GM18858 (cell line): ENCODE results near the gene UBXN2A.
"Not testable (repeated sequence)": the region's sequence is repeated elsewhere in the genome, so short reads cannot be mapped to it uniquely, and the experiment has no call there.

ENCODE experiments used
- ATAC-seq: cut with Tn5 transposase; IDR thresholded peaks from one replicate; pipeline ENCODE4 v1.9.1; 2021; ENCODE audit not compliant: unreplicated experiment

UBXN2A gene

DNA sequence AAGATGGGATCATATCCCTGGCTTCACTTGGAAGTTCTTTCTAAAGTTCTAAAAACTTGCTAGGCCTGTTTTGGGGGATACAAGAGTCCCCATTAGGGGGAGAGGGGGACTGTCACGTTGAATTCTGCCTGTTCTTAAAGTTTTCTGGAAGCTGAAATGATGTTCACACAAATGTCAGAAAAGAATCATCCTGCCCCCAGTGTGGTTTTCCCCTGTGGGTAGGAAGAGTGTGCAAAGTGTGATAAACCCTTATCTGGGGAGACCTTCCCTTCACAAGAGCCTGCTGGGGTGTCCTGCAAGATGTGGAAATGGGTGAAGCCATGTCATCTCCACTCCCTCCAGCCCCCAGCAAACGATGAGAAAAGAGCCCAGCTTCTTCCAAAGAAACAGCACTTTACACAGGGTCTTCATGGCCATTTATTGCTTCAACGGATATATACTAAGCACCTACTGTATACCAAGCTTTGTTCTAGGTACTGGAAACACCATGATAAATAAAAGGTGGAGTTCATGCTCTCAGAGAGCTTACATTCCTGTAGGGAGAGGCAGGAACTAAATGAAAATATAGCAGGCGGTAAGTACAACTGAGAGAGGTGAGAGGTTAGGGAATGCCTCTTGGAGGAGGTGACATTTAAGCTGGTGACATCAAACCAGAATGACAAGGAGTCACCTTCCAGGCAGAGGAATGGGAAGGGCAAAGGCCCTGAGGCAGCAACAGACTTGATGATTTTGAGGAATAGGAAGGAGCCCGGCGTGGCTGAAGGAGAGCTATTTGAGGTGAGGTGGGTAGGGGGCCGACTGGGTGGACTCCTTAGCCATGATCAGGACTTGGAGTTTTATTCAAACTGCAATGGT is 71.2 kb downstream of the UBXN2A start:
- no peak for ATAC-seq

DNA sequence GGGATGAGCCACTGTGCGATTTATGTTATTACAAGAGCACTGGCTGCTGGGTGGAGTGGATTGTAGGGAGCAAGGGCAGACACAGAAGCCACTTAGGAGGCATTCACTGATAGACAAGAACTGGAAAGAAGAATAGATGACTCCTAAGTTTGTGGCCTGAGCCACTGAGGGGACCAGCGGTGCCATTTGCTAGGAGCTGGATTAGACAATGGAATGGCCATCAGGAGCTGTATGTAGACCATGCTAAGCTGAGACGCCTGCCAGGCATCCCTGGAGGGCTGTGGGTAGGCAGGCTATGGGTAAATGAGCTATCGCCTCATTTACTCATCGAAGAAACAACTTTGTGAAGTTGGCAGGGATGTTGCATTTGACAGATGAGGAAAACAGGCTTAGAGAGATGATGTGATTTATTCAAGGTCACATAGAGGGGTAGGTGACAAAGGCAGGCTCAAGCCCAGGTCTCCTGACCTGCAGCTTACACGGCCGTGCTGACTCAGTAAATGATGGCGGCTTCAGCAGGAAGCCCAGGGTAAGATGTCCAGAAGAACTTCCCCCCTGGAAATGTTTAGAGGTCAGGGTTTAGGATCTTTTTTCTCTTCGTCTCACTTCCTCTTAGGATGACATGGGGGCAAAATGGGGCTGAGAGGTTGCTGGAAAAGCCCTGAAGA is 72.4 kb downstream of the UBXN2A start:
- ATAC-seq, result no peak

DNA sequence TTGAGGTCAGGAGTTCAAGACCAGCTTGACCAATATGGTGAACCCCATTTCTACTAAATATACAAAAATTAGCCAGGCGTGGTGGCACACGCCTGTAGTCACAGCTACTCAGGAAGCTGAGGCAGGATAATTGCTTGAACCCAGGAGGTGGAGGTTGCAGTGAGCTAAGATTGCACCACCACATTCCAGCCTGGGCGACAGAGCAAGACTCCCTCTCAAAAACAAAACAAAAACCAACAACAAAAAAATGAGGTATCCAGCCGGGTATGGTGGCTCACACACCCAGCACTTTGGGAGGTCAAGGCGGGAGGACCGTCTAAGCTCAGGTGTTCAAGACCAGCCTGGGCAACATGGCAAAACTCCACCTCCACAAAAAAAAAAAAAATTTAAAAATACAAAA is 74.6 kb downstream of the UBXN2A start:
- not testable (repeated sequence) for ATAC-seq

DNA sequence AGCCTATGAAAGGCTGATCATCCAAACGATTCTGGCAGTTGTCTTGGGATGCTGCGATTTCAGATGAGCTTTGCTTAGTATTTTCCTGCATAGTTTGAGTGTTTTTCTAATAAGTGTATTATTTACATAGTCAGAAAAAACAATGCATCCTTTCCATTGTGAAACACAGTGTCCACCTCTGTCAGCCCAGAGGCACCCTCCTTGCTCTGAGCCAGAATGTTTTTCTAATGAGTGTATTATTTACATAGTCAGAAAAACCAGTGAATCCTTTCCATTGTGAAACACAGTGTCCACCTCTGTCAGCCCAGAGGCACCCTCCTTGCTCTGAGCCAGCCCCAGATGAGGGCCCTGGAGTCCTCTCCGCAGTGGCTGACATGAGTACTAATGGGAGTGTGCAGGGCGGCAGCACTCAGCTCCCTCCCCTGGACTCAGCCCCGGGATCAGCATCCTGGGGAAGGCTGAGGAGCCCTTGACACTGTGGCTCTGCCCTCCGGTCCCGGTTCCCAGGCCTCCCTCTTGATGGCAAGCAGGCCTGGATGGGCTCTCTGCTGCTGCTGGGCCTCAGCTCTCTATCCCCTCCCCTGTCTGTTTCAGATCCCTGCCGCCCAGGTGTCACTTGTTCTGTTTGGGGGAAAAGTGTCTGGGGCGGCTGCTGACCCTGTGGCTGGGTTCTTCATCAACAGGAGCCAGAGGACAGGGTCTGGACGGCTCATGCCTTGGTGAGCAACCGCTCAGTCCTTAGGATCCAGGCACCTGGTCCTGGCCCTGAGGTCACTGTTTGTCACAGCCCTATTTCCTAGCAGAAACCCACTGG is 75.5 kb downstream of the UBXN2A start:
- no peak for ATAC-seq

DNA sequence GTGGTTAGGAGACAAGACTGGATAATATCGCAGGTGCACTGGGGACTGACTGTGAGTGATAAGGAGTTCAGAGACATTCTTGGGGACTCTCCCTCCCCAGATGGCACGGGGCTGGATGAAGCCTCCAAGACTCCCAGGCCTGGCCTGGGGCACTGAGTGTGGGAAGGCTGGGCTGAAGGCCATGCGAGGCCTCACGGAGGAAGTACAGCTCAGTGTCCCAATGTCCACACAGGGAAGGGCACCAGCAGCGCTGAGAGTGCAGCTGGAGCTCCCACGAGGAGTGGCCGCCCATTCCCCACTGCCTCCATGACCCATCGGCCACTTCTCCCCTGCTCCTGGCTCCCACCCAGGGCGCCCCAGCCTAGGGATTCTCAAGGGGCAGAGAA is 76.1 kb downstream of the UBXN2A start:
- no peak for ATAC-seq

DNA sequence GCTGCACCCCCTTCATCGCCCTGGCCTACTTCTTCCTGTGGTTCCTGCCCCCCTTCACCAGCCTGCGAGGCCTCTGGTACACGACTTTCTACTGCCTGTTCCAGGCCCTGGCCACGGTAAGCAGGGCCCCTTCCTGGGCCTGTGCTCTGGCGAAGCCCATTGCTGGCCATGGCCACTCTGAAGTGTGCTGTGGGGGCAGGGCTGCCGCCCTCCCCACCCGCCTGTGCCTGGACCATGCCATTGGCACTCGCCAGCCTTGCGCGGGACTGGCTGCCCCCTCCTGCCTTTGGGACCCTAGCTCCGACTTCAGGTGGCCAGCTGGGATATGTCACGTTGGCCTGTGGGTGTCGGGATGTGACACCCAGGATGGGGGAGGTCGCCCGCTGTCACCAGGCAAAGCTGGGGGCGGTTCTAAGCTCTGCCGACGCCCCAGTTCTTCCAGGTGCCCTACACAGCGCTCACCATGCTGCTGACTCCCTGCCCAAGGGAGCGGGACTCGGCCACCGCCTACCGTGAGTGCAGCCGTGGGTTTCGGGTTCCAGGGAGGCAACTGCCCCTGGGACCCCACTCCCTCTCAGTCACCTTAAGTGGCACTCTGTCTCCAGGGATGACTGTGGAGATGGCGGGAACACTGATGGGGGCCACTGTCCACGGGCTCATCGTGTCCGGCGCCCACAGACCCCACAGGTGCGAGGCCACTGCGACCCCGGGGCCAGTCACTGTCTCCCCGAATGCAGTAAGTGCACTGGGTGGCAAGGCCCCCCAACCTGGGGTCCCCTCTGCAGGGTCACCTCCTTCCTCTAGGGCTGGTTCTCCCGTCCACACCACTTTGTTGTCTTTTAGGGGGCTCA is 76.8 kb downstream of the UBXN2A start:
- no peak for ATAC-seq

DNA sequence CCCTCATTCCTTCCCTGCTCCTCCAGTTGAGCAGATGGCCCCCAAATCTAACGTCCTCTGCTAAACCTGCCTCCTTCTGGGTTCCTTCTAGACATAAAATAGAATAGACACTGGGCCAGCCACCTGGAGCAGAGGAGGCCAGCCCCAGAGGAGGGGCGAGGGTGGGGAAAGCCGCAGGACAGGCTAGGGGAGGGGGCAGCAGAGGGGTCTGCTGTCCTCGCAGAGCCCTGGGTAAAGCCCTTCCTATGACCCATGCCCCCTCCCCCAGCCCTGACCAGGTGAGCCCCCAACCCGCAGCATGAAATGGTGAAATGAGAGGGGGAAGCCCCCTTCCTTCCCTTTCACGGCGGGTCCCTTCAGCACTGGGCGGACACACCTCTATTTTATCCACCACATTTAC is 77.4 kb downstream of the UBXN2A start:
- ATAC-seq, result no peak

DNA sequence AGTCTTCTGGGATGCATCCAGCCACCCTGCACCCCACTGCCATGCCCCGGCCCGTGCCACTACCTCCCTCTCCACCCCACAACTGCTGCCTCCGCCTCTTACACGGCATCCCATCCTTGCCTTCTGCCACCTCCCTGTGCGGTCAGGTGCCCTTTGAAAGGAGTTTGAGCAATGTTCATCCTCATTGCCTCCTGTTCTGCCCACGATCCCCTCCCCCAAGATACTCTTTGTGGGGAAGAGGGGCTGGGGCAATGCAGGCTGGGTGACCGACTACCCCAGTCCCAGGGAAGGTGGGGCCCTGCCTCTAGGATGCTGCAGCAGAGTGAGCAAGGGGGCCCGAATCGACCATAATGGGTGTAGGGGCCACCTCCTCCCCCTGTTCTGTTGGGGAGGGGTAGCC is 78.0 kb downstream of the UBXN2A start:
- no peak for ATAC-seq

DNA sequence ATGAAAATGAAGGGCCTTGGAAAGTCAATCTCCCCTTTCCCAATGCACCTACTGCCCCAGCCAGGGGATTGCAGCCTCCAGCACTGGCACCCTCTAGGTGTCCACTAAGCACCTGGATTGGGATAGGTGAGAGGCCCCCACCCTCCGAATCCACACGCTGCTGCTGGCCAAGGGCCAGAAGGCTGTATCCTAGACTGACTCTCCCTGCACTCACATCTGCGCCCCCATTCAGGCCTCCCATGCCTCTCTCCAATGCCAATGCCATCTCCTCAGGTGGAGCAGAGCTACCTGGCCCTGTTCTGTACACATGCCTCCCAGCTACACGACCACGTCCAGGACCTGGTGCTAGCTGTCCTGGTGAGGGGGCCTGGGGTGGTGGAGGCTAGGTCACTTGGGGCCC is 79.5 kb downstream of the UBXN2A start:
- ATAC-seq, result no peak

DNA sequence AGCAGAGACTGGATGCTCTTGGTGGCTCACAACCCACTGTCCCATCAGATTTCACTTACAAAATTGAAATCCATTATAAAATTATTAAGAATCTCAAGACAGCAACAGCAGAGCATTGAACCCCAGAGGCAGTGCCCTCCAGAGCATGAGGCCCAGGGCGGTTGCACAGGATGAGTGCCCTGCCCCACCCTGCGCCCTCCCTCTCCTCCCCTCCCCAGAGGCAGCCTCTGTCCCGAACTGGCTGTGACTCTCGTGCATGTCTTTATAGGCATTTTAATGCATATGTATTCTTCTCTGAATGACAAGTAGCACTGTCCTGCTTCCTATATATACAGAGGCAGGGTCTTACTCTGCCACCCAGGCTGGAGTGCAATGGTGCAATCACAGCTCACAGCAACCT is 80.0 kb downstream of the UBXN2A start:
- ATAC-seq, result no peak

DNA sequence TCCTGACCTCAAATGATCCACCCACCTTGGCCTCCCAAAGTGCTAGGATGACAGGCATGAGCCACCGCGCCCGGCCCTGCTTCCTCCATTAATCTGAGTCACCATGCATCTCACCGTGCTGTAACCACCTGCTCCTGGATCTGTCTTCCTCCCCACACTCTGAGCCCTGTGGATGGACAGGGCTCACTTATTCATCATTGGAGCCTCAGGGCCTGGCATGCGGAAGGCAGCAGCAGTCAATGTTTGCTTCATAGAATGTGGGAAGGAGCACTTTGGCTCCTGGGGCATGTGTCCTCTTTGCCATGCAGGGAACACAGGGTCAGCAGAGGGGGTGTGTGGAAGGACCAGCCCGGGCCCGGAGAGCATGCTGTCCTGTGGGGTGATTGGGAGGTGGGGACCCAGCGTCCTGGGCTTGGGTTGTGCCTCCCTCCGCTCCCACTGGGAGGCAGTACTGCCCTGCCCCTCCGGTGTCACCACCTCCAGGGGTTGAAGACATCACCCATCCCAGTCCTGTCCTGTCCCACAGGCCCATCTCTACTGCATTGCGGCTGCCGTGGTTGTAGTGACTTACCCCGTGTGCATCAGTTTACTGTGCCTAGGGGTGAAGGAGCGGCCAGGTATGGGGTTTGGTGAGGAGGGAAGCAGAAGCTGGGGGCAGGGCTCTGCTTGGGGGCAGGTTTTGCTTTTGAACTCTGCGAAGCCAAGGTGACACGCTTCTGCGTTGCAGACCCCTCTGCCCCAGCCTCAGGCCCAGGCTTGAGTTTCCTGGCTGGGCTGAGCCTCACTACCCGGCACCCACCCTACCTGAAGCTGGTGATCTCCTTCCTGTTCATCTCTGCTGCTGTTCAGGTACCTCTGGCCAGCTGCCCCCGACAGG is 81.1 kb downstream of the UBXN2A start:
- no peak for ATAC-seq

DNA sequence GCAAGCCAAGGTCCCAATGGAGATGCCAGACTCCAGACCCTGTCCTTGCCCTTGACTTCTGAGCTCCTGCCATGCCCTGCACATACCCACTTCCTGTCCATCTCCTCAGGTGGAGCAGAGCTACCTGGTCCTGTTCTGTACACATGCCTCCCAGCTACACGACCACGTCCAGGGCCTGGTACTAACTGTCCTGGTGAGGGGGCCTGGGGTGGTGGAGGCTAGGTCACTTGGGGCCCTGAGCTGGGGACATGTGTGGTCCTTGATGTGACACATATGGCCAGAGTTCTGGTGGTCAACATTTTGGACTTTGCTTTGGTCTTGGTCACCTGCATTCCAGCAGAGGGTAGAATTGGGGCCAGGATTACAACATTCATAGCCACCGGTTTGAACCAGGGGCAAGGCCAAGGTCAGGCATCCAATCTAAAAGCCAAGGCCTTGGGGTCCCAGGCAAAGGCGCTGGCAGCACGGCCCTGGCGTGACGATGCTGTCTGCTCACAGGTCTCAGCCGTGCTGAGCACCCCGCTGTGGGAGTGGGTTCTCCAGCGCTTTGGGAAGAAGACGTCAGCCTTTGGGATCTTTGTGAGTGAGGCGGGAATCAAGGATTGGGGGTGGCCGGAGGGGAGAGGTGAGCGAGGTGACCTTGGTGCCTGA is 82.2 kb downstream of the UBXN2A start:
- ATAC-seq, result no peak

DNA sequence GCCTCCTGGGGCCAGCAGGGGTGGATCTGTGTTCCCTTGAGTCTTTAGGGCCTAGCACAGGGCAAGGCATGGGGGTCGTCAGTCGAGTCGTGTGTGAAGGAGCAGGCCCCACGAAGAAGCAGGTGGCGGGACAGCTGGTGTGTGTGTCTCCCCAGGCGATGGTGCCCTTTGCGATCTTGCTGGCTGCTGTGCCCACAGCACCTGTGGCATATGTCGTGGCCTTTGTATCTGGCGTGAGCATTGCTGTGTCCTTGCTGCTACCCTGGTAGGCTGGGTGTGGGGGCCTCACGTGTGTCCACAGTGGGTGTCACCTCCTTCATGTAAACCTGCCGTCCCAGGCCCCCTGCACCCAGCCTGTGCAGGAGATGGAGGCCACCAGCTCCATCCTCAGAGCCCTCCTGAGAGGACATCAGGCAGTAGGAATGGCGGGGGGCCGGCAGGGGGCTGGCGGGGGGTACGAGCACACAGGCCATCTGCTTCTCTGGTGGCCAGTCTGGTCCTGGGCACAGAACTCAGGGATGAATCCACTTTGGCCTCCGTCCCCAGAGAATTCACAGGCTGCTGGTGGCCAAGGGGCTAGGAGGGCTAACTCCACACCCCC is 82.8 kb downstream of the UBXN2A start:
- ATAC-seq, result no peak

DNA sequence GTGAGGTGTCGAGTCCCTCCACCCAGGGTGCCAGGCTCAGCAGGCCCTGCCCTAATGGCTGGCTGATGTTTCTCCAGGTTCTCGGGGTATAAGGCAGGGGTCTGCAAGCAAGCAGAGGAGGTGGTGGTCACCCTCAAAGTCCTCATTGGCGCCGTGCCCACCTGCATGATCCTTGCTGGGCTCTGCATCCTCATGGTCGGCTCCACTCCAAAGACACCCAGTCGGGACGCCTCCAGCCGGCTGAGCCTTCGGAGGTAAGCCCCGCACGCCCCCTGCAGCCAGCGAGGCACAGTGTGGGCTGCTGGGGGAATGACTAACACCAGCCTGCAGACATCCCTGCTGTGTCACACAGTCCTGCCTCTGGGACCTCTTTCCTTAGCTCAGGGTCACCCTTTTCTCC is 83.8 kb downstream of the UBXN2A start:
- ATAC-seq, result no peak

DNA sequence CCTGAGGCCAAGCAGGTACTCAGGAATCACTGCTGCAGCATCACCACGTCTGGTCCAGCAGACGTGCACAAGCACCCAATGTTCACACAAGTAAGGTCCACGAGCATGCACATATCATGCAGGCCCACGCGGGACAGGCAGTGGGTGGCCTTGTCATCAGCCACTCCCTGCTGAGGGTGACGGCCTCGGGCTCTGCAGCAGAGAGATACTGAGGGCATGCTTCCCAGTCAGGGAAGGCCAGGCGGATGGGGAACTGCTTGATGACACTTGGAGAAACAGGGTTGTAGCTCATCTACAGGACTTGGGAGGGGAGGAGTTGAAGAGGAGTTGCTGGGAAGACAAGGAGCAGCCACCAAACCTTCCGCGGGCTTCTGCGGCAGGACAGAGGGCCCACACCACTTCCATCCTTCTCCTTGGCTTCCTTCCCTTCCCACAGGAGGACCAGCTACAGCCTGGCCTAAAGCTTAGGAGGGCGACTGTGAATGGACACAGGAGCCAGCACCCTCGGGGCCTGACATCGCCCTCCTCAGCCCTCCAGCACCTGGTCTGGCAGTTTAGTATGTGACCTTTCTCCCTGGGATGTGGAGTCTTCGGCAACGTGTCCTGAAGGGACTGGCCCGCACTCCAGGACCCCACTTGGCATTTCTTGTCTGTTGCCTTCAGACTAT is 84.9 kb downstream of the UBXN2A start:
- no peak for ATAC-seq

DNA sequence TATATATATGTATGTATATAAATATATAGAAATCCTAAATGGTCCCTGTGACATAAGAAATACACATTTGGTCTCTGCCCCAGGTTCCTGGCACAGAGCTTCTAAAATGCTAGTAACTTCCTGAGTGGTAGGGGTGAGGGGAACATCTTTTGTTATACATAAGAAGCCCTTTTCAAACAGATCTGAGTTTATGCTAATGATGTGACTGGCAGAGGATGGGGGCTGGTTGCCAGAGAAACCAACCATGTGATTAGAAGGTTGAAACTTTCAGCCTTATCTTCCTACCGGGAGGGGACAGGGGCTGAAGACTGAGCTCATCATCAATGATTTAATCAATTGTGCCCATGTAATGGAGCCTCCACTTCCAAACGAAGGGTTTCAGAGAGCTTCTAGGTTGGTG is 86.0 kb downstream of the UBXN2A start:
- no peak for ATAC-seq

DNA sequence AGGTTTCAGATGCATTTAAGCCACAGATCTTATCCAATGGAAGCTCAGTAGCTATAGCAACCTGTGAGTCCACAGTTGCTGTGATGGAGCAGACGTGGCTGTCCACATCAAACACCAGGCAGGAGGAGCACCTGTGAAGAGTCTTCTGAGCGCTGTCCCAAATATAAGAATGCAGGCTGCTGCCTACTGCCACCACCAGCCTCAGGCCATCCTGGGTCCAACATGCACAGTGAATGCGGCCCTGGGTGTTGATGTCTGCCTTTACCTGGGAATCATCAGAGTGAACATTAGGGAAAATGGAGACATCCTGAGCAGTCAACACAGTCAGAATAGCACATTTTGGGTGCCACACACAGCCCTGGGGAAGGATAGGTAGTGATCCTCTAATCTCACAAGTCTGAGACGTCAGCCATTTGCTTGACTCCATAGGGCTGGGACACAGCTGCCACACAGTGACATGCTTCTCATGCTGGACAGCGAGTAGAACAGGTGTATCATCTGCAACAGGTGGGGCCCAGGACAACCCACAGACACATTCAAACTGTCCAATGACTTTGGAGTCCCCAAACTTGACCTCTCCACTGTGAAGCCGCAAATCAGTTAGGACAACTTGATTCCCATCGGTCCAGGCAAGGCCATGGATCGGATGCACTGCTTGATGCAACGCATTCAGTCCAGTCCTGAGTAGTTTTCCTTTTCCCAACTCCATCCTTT is 98.7 kb downstream of the UBXN2A start:
- no peak for ATAC-seq

DNA sequence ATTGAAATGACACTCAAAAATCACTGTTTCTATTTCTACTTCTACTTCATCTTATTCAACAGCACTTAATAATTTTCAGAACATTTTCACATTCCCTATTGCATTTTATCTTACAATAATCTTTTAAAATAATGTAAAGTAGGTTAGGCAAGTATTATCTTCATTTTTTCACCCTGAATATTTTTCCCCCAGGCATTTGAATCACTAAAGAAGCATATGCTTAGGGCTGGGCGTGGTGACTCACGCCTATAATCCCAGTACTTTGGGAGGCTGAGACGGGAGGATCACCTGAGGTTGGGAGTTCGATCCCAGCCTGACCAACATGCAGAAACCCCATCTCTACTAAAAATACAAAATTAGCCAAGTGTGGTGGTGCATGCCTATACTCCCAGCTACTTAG is 100.2 kb downstream of the UBXN2A start:
- ATAC-seq, result no peak
